ENCODE measurements around the gene RAB19.

DNA sequence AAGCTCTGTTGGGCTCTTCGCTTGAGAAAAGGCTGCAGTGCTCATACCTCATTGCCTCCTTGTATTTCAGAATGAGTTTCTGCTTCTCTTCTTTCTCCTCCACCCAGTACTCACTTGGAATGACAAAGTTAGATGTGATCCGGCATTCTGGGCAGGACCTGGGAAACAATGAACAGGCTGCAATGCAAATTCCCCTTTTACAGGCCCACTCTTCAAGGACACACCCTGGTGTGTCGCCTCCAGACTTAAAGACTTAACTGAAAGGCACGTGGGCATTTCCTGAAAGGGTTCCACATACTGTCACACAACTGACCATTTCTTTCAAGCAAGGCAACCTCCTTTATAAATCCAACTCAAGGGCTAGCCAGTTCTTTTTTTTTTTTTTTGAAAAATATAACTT is 51.9 kb downstream of the RAB19 start:
- TF ChIP-seq YY1 (IDR thresholded peaks at IDR 0.05) (no peak), RAD21 (IDR thresholded peaks at IDR 0.05) (no peak), GABPA (IDR thresholded peaks at IDR 0.05 in 1 of 2, conservative IDR thresholded peaks at IDR 0.05 in 1 of 2) (no peak), ZBTB33 (IDR thresholded peaks at IDR 0.05) (no peak), MAX (IDR thresholded peaks at IDR 0.05) (no peak)
- TF ChIP-seq, protein P1, sequence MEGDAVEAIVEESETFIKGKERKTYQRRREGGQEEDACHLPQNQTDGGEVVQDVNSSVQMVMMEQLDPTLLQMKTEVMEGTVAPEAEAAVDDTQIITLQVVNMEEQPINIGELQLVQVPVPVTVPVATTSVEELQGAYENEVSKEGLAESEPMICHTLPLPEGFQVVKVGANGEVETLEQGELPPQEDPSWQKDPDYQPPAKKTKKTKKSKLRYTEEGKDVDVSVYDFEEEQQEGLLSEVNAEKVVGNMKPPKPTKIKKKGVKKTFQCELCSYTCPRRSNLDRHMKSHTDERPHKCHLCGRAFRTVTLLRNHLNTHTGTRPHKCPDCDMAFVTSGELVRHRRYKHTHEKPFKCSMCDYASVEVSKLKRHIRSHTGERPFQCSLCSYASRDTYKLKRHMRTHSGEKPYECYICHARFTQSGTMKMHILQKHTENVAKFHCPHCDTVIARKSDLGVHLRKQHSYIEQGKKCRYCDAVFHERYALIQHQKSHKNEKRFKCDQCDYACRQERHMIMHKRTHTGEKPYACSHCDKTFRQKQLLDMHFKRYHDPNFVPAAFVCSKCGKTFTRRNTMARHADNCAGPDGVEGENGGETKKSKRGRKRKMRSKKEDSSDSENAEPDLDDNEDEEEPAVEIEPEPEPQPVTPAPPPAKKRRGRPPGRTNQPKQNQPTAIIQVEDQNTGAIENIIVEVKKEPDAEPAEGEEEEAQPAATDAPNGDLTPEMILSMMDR (IDR thresholded peaks at IDR 0.05; ENCODE audit: low read depth, low read length, missing input control) = no peak
- TF ChIP-seq, protein P2, sequence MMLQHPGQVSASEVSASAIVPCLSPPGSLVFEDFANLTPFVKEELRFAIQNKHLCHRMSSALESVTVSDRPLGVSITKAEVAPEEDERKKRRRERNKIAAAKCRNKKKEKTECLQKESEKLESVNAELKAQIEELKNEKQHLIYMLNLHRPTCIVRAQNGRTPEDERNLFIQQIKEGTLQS (IDR thresholded peaks at IDR 0.05) = no peak

All from liver (tissue), 3 donors.